H9 (cell line): ENCODE results near the gene ITIH4. TPM values are rescaled to one million over a fixed set of nuclear protein-coding genes. Genes with fewer than 3 reads are reported as not detected.

ENCODE experiments used
- DNase-seq: peaks from one replicate; pipeline ENCODE4 v3.0.0-alpha.2; 2017
- H2AFZ ChIP-seq: one replicate; pipeline ENCODE4 v1.6.1; 2013; ENCODE audit warnings: mild to moderate bottlenecking, low read length, control low read depth, moderate library complexity
- H2AK5ac ChIP-seq: 2 replicates; pipeline ENCODE4 v1.6.1; 2013; ENCODE audit warnings: low read length, control low read depth, mixed read lengths; ENCODE audit not compliant: insufficient read length
- H2BK120ac ChIP-seq: one replicate; pipeline ENCODE4 v1.6.1; 2013; ENCODE audit warnings: low read depth, mild to moderate bottlenecking, low read length, control low read depth, inconsistent platforms; ENCODE audit not compliant: poor library complexity, severe bottlenecking
- H2BK12ac ChIP-seq: 2 replicates; pipeline ENCODE4 v1.6.1; 2013; ENCODE audit warnings: low read length, control low read depth, mixed read lengths, low read depth; ENCODE audit not compliant: insufficient read length
- H2BK15ac ChIP-seq: 2 replicates; pipeline ENCODE4 v1.6.1; 2013; ENCODE audit warnings: low read depth, low read length, control low read depth
- H2BK20ac ChIP-seq: one replicate; pipeline ENCODE4 v1.6.1; 2013; ENCODE audit warnings: low read depth, mild to moderate bottlenecking, low read length, control low read depth, inconsistent platforms; ENCODE audit not compliant: poor library complexity, severe bottlenecking
- H2BK5ac ChIP-seq: 2 replicates; pipeline ENCODE4 v1.6.1; 2013; ENCODE audit warnings: low read length, control low read depth, mixed read lengths; ENCODE audit not compliant: insufficient read length
- H3K14ac ChIP-seq: 2 replicates; pipeline ENCODE4 v1.6.1; 2013; ENCODE audit warnings: low read length, control low read depth; ENCODE audit not compliant: insufficient read depth
- H3K18ac ChIP-seq: 2 replicates; pipeline ENCODE4 v1.6.1; 2013; ENCODE audit warnings: low read depth, mild to moderate bottlenecking, mixed read lengths, low read length, control low read depth; ENCODE audit not compliant: insufficient read length
- H3K23ac ChIP-seq: 2 replicates; pipeline ENCODE4 v1.6.1; 2013; ENCODE audit warnings: low read length, control low read depth, mixed read lengths, low read depth; ENCODE audit not compliant: insufficient read length
- H3K23me2 ChIP-seq: 2 replicates; pipeline ENCODE4 v1.6.1; 2013; ENCODE audit warnings: low read depth, mild to moderate bottlenecking, mixed read lengths, low read length, control low read depth; ENCODE audit not compliant: insufficient read length, poor library complexity, severe bottlenecking
- H3K27ac ChIP-seq: 2 replicates; pipeline ENCODE4 v1.5.1; 2013; ENCODE audit warnings: low read length, control low read depth, mixed read lengths, low read depth; ENCODE audit not compliant: insufficient read length
- H3K27me3 ChIP-seq: 2 replicates; pipeline ENCODE4 v1.6.1; 2013; ENCODE audit warnings: low read length, control low read depth, inconsistent platforms; ENCODE audit not compliant: insufficient read depth
- H3K4ac ChIP-seq: 2 replicates; pipeline ENCODE4 v1.6.1; 2013; ENCODE audit warnings: low read depth, mild to moderate bottlenecking, control low read depth, inconsistent platforms, low read length, moderate library complexity
- H3K4me1 ChIP-seq: 2 replicates; pipeline ENCODE4 v1.6.1; 2013; ENCODE audit warnings: low read length, control low read depth, inconsistent platforms; ENCODE audit not compliant: insufficient read depth
- H3K4me2 ChIP-seq: 2 replicates; pipeline ENCODE4 v1.6.1; 2013; ENCODE audit warnings: low read length, control low read depth, mixed read lengths; ENCODE audit not compliant: insufficient read length, insufficient read depth
- H3K56ac ChIP-seq: 2 replicates; pipeline ENCODE4 v1.6.1; 2013; ENCODE audit warnings: low read depth, mild to moderate bottlenecking, mixed read lengths, low read length, control low read depth; ENCODE audit not compliant: insufficient read length
- H3K79me1 ChIP-seq: 2 replicates; pipeline ENCODE4 v1.6.1; 2013; ENCODE audit warnings: low read depth, mild to moderate bottlenecking, moderate library complexity, low read length, control low read depth, inconsistent platforms; ENCODE audit not compliant: insufficient read depth, poor library complexity, severe bottlenecking
- H3K79me2 ChIP-seq: 2 replicates; pipeline ENCODE4 v1.6.1; 2013; ENCODE audit warnings: low read length, control low read depth, inconsistent platforms; ENCODE audit not compliant: insufficient read depth
- H3K9ac ChIP-seq: 2 replicates; pipeline ENCODE4 v1.6.1; 2013; ENCODE audit warnings: low read length, control low read depth, mixed read lengths; ENCODE audit not compliant: insufficient read length; ENCODE audit errors: extremely low read depth
- H3K9me3 ChIP-seq: one replicate; pipeline ENCODE4 v1.6.1; 2013; ENCODE audit warnings: low read depth, low read length, inconsistent platforms; ENCODE audit not compliant: control insufficient read depth
- H3T11ph ChIP-seq: one replicate; pipeline ENCODE4 v1.6.1; 2013; ENCODE audit warnings: mild to moderate bottlenecking, low read length, control low read depth, inconsistent platforms
- H4K20me1 ChIP-seq: one replicate; pipeline ENCODE4 v1.6.1; 2013; ENCODE audit not compliant: control insufficient read depth, insufficient read length, insufficient read depth
- H4K5ac ChIP-seq: 2 replicates; pipeline ENCODE4 v1.6.1; 2013; ENCODE audit warnings: low read depth, mild to moderate bottlenecking, mixed read lengths, low read length, control low read depth; ENCODE audit not compliant: insufficient read length
- H4K8ac ChIP-seq: replicated peaks from 2 replicates; pipeline ENCODE4 v1.6.1; 2013; ENCODE audit warnings: low read length, control low read depth, mixed read lengths, low read depth; ENCODE audit not compliant: insufficient read length
- H4K91ac ChIP-seq: 2 replicates; pipeline ENCODE4 v1.6.1; 2013; ENCODE audit warnings: low read depth, mild to moderate bottlenecking, moderate library complexity, mixed read lengths, low read length, control low read depth; ENCODE audit not compliant: insufficient read length
- H3K27ac Mint-ChIP-seq, 3 experiments: 2 replicates in 2 of 3; 3 replicates in 1 of 3; pipeline ENCODE4 v1.8.0; 2020 to 2021; ENCODE audit warnings: mixed read lengths in 3 of 3, mild to moderate bottlenecking in 1 of 3, moderate library complexity in 1 of 3
- H3K27me3 Mint-ChIP-seq: 2 replicates; pipeline ENCODE4 v1.8.0; 2021; ENCODE audit warnings: low read depth, mild to moderate bottlenecking, moderate library complexity, mixed read lengths
- H3K36me3 Mint-ChIP-seq, 3 experiments: 2 replicates in 2 of 3; 3 replicates in 1 of 3; pipeline ENCODE4 v1.8.0; 2020 to 2021; ENCODE audit warnings: low read depth in 3 of 3, mixed read lengths in 3 of 3; ENCODE audit not compliant: insufficient read depth in 1 of 3
- H3K4me1 Mint-ChIP-seq, 2 experiments: 2 replicates each; pipeline ENCODE4 v1.8.0; 2020; ENCODE audit warnings: mixed read lengths in 2 of 2
- H3K4me3 Mint-ChIP-seq, 2 experiments: 2 replicates in 1 of 2; 3 replicates in 1 of 2; pipeline ENCODE4 v1.8.0; 2020 to 2021; ENCODE audit warnings: mild to moderate bottlenecking in 2 of 2, mixed read lengths in 2 of 2, moderate library complexity in 1 of 2
- H3K9me3 Mint-ChIP-seq, 2 experiments: 2 replicates in 1 of 2; 3 replicates in 1 of 2; pipeline ENCODE4 v1.8.0; 2020; ENCODE audit warnings: mild to moderate bottlenecking in 2 of 2, mixed read lengths in 2 of 2, moderate library complexity in 1 of 2
- CTCF ChIP-seq: fragments of 200-600 bp; sonication (generic); conservative IDR thresholded peaks from 3 replicates; pipeline ENCODE4 v1.8.0; 2021; ENCODE audit warnings: antibody characterized with exemption, mild to moderate bottlenecking
- WGBS: extraction: QIAGEN DNeasy Blood & Tissue Kit; methylation state at CpG from one replicate; pipeline ENCODE4 v1.1.7; 2013; ENCODE audit warnings: missing lambda C conversion rate, low lambda C conversion rate, mixed read lengths; ENCODE audit not compliant: insufficient read length; ENCODE audit errors: extremely low coverage; 5-methylcytosine and 5-hydroxymethylcytosine counted together
- total RNA-seq: library from RNA; stranded (reverse); gene quantifications from 2 replicates; pipeline ENCODE4 v1.2.1, GENCODE V29; 2021

The ITIH4 gene
- total RNA-seq, 1 experiment from 2014 or later = 3.0 TPM

DNA sequence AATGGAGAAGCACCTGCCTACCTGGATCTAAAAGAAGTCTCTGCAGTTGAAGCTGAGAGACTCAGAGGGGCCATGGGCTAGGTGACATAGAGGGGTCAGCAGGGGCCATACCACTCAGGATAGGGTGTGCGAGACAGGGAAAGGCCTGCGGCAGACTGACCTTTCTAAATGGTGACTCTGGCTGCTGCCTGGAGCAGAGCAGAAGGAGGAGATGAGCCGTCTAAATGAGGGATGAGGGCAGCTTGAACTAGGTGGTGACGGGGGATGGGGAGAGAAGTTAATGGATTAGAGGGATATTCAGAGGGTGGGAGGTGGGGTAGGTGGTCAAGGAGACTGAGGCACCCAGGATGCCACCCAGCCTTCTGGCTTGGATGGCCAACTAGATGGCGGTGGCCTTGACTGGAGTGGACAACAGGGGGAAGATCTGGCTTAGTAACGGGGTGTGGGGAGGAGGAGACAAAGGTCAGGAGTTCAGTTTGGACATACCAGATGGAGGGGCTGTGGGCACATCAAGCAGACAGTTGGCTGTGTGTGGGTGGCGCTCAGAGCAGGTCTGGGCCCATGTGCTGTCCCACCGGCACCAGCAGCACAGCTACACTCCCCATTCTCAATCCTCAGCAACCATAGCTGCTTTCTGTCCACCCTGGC is 56.3 kb downstream of the ITIH4 start:
- Histone ChIP-seq H3K79me2 (no peaks in the 10 kb centered on the region; the same call in 1 of the 2 replicates), H3K9me3 (no peaks in the 10 kb centered on the region), H2BK20ac (no peak overlapping the region), H4K5ac (no peak overlapping the region), H4K8ac (no peak overlapping the region), H4K20me1 (no peaks in the 10 kb centered on the region), H3K27me3 (no peaks in the 10 kb centered on the region), H3K9ac (no peak overlapping the region), H2BK120ac (no peak overlapping the region), H2BK15ac (no peak overlapping the region), H2AFZ (no peak overlapping the region), H3K18ac (no peak overlapping the region), H3K56ac (no peak overlapping the region), H3K27ac (no peak overlapping the region), H3K79me1 (no peaks in the 10 kb centered on the region), H3K4me1 (no peaks in the 10 kb centered on the region), H4K91ac (no peak overlapping the region), H2BK5ac (no peak overlapping the region), H3K23me2 (peaks cover 6% of the 10 kb centered on the region), H2BK12ac (no peak overlapping the region), H3K14ac (no peak overlapping the region), H3T11ph (no peak overlapping the region), H2AK5ac (no peak overlapping the region), H3K4ac (no peak overlapping the region), H3K4me2 (no peak overlapping the region), H3K23ac (no peak overlapping the region)
- Mint-ChIP-seq H3K27ac (peak overlapping the region in 1 of 3 experiments; percentile 16; a peak in 1 of 7 replicates), H3K27me3 (peaks cover 9% of the 10 kb centered on the region), H3K36me3 (no peaks in the 10 kb centered on the region; a peak in 1 of 7 replicates), H3K4me1 (peaks cover 9 to 16% of the 10 kb centered on the region in 2 experiments), H3K9me3 (no peaks in the 10 kb centered on the region), H3K4me3 (no peak overlapping the region)
- TF ChIP-seq CTCF = no peak
- no peak for DNase-seq
- WGBS = 100% methylated on average over 1 of the region's 8 CpGs
